ENCODE data around the gene COPS7B.
A peak's percentile ranks its signal among the peaks of the same experiment; 100 is the strongest.
"Not testable (repeated sequence)": the region's sequence is repeated elsewhere in the genome, so short reads cannot be mapped to it uniquely, and the experiment has no call there.

The COPS7B gene

DNA sequence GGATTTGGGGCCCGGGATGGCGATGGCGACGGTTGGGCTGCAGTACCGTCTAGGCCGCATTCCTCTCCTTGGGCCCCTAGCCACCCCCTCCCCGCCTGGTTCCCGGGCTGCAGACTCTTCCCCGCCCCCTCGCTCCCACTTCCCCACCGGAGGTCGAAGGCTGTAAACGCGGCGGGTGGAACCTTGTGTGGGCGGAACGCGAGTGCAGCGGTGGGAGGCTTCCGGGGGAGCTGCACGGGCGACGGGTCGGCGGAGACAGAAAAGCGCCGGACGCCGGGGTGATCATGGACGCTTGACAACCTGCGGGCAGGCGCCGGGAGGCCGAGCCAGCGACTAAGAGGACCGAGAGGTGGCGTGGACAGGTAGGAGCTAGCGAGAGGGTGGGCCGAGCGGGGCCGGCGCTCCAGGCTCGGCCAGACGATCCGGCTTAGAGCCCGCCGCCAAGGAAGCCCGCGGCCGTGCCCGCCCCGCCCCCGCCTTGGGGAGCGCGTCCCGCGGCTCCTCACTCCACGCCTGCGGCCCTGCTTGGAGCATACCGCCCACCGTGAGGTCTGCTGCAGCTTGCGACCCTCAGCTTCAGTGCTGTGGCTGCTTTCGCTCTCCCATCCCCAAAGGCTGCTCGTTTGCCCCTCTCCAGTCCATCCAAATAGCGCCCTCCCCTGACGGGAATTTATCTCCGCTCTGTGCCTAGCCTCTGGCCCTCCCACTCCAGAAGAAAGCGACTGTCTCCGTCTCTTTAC, at the start of gene COPS7B:
TSS of gene COPS7B (plus strand) at position 269 of the 740 bp plus-strand sequence. CDS start 2,126 bp downstream, outside the sequence.
- Histone ChIP-seq H3K36me3 (ENCODE audit: control insufficient read depth, insufficient read depth, low read length) (peaks cover 2% of the 10 kb centered on the region), H3K4me3 (replicated peaks; ENCODE audit: low read depth, low read length) (peak within 1 kb of the TSS; percentile 96), H3K27me3 (replicated peaks; ENCODE audit: control insufficient read depth, insufficient read depth, low read length) (no peaks in the 10 kb centered on the region)
- TF ChIP-seq, protein P1, sequence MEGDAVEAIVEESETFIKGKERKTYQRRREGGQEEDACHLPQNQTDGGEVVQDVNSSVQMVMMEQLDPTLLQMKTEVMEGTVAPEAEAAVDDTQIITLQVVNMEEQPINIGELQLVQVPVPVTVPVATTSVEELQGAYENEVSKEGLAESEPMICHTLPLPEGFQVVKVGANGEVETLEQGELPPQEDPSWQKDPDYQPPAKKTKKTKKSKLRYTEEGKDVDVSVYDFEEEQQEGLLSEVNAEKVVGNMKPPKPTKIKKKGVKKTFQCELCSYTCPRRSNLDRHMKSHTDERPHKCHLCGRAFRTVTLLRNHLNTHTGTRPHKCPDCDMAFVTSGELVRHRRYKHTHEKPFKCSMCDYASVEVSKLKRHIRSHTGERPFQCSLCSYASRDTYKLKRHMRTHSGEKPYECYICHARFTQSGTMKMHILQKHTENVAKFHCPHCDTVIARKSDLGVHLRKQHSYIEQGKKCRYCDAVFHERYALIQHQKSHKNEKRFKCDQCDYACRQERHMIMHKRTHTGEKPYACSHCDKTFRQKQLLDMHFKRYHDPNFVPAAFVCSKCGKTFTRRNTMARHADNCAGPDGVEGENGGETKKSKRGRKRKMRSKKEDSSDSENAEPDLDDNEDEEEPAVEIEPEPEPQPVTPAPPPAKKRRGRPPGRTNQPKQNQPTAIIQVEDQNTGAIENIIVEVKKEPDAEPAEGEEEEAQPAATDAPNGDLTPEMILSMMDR (IDR thresholded peaks at IDR 0.05; ENCODE audit: insufficient read depth, low read length, poor library complexity, severe bottlenecking) = peak; percentile 53
- peak; percentile 90 for DNase-seq (ENCODE audit: extremely low read depth, insufficient read length)

DNA sequence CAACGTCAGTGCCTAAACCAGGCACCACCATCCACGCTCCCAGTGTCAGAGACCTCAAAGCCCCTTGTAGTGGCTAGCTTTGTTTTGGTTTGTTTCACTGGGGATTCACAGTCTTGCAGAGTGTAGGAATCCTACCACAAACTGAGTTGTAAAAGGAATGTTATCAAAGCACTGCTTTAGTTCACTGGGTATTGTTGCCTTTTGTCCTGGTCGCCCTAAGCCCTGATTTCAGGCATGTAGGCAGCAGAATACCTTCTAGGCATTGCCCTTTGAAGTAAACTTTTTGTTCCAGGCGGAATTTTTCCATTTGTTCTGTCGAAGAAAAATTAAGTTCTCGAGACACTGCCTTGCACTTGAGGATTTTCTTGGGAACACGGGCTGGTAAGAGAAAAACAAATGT, 48.5 kb upstream of the COPS7B start:
- no peak for DNase-seq (ENCODE audit: extremely low read depth, insufficient read length)
- no peaks in the 10 kb centered on the region; the same call in none of the 2 replicates for H3K36me3 ChIP-seq (ENCODE audit: control insufficient read depth, insufficient read depth, low read length)
- TF ChIP-seq, protein P1 (IDR thresholded peaks at IDR 0.05; ENCODE audit: insufficient read depth, low read length, poor library complexity, severe bottlenecking) = no peak
- no peaks in the 10 kb centered on the region for H3K27me3 ChIP-seq (replicated peaks; ENCODE audit: control insufficient read depth, insufficient read depth, low read length)
- no peak overlapping the region for H3K4me3 ChIP-seq (replicated peaks; ENCODE audit: low read depth, low read length)

DNA sequence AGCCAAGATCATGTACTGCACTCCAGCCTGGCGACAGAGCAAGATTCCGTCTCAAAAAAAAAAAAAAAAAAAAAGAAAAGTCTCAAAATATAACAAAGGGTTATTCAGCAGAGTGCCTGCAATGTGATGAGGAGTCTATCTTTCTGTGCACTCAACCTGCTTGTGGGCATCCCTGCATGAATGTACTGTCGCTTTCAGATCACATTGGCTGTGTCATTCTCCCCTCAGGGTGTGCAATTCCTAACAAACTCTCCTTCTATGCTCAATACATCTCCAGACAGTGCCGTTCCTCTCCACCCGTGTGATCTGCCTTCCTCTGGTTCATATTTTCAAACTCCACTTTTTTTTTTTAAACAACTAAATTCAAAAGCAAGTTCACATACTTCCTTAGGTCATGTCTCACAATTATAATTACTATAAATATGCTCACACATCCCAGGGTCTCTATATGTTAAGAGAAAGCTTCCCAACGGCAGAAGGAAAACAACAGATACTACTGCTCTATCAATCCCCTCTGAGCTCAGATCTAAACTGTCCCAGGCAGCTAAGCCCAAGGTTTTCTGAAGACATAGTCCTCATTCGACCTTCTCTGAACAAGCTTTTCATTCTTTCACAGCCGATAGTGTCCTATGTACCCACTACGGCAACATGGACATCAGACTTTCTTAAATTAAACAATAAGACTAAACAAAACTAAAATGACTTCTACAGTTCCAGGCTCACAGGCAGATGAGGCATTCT, 42.7 kb upstream of the COPS7B start:
- Histone ChIP-seq H3K36me3 (ENCODE audit: control insufficient read depth, insufficient read depth, low read length) (no peaks in the 10 kb centered on the region), H3K4me3 (replicated peaks; ENCODE audit: low read depth, low read length) (no peak overlapping the region), H3K27me3 (replicated peaks; ENCODE audit: control insufficient read depth, insufficient read depth, low read length) (no peaks in the 10 kb centered on the region)
- TF ChIP-seq, protein P1 (IDR thresholded peaks at IDR 0.05; ENCODE audit: insufficient read depth, low read length, poor library complexity, severe bottlenecking) = no peak
- DNase-seq (ENCODE audit: extremely low read depth, insufficient read length) = no peak

DNA sequence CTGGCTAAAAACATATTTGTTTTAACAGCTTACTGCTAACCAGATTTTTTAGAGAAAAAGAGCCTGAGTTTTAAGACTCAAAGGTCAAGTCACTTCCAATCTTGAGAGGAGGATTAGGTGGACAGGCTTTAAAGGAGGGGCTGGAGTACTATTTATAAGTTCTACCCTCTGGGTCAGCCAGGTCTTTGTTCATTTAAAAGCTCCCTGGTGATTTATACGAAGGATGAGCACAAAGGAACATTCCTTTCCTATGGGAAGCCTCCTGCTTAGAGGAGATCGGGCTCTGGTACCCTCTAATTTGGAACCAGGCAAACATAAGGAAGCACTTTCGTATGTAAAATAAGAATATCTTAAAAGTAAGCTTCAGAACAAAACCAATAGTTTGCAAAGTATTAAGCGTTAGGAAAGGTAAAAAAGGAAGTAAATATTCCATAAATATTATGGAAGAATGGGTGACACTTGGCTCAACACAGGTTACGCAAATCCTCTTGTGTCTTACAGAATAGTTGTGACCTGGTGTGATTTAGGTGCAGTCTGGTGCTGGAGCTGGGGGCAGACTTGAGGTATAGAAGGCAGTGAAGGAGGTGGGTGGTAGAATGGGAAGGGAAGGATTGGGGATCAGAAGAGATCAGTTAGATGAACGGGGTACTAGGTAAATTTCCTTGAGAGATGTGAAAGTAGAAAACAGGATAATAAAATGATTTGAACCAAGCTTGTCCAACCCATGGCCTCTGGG, 40.8 kb upstream of the COPS7B start:
- no peaks in the 10 kb centered on the region for H3K36me3 ChIP-seq (ENCODE audit: control insufficient read depth, insufficient read depth, low read length)
- TF ChIP-seq, protein P1 (IDR thresholded peaks at IDR 0.05; ENCODE audit: insufficient read depth, low read length, poor library complexity, severe bottlenecking) = no peak
- no peak overlapping the region for H3K4me3 ChIP-seq (replicated peaks; ENCODE audit: low read depth, low read length)
- no peak for DNase-seq (ENCODE audit: extremely low read depth, insufficient read length)
- H3K27me3 ChIP-seq (replicated peaks; ENCODE audit: control insufficient read depth, insufficient read depth, low read length) = no peaks in the 10 kb centered on the region

DNA sequence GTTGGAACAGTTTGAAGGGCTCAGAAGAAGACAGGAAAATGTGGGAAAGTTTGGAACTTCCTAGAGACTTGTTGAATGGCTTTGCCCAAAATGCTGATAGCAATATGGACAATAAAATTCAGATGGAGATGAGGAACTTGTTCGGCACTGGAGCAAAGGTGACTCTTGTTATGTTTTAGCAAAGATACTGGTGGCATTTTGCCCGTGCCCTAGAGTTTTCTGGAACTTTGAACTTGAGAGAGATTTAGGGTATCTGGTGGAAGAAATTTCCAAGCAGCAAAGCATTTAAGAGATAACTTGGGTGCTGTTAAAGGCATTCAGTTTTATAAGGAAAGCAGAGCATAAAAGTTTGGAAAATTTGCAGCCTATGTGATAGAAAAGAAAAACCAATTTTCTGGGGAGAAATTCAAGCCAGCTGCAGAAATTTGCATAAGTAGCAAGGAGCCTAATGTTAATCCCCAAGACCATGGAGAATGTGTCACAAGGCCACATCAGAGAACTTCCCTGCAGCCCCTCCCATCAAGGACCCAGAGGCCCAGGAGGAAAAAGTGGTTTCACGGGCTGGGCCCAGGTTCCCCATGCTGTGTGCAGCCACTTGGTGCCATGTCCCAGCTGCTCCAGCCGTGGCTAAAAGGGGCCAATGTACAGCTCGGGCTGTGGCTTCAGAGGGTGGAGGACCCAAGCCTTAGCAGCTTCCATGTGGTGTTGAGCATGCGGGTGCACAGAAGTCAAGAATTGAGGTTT, 37.9 kb upstream of the COPS7B start:
- DNase-seq (ENCODE audit: extremely low read depth, insufficient read length); H3K27me3 ChIP-seq (replicated peaks; ENCODE audit: control insufficient read depth, insufficient read depth, low read length); H3K36me3 ChIP-seq (ENCODE audit: control insufficient read depth, insufficient read depth, low read length); H3K4me3 ChIP-seq (replicated peaks; ENCODE audit: low read depth, low read length): not testable (repeated sequence)

DNA sequence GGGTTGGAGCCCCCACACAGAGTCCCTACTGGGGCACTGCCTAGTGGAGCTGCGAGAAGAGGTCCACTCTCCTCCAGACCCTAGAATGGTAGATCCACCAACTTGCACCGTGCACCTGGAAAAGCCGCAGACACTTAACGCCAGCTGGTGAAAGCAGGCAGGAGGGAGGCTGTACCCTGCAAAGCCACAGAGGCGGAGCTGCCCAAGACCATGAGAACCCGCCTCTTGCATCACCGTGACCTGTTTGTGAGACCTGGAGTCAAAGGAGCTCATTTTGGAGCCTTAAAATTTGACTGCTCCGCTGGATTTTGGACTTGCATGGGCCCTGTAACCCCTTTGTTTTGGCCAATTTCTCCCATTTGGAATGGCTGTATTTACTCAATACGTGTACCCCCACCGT, 37.2 kb upstream of the COPS7B start:
- not testable (repeated sequence) for H3K27me3 ChIP-seq (replicated peaks; ENCODE audit: control insufficient read depth, insufficient read depth, low read length); H3K4me3 ChIP-seq (replicated peaks; ENCODE audit: low read depth, low read length); DNase-seq (ENCODE audit: extremely low read depth, insufficient read length); H3K36me3 ChIP-seq (ENCODE audit: control insufficient read depth, insufficient read depth, low read length)
